GM21423 (cell line): ENCODE data around the gene RFT1.
"Not testable (repeated sequence)": the region's sequence is repeated elsewhere in the genome, so short reads cannot be mapped to it uniquely, and the experiment has no call there.

Source experiments
- ATAC-seq: cut with Tn5 transposase; IDR thresholded peaks from one replicate; pipeline ENCODE4 v1.9.1; 2021; ENCODE audit warnings: mild to moderate bottlenecking, moderate library complexity; ENCODE audit not compliant: unreplicated experiment

Gene RFT1

GRCh38 chr3:53072653-53073552, 57.3 kb downstream of the RFT1 start:
- peak; percentile 82 for ATAC-seq

GRCh38 chr3:53071882-53072431, 58.3 kb downstream of the RFT1 start:
- no peak for ATAC-seq

GRCh38 chr3:53069422-53070068, 60.7 kb downstream of the RFT1 start:
- ATAC-seq: no peak

GRCh38 chr3:53068176-53068575, 62.1 kb downstream of the RFT1 start:
- no peak for ATAC-seq

GRCh38 chr3:53067567-53067966, 62.7 kb downstream of the RFT1 start:
- no peak for ATAC-seq

GRCh38 chr3:53065841-53066480, 64.3 kb downstream of the RFT1 start:
- ATAC-seq: no peak

- no peak for ATAC-seq
Measured at GRCh38 chr3:53062905-53063304, 67.3 kb downstream of the RFT1 start.

- ATAC-seq: no peak
Measured at GRCh38 chr3:53056442-53056841, 73.8 kb downstream of the RFT1 start.

- not testable (repeated sequence) for ATAC-seq
Measured at GRCh38 chr3:53054233-53054632, 76.0 kb downstream of the RFT1 start.

- ATAC-seq: no peak
Measured at GRCh38 chr3:53051929-53052328, 78.3 kb downstream of the RFT1 start.

GRCh38 chr3:53049987-53050386, 80.2 kb downstream of the RFT1 start:
- no peak for ATAC-seq

- peak; percentile 35 for ATAC-seq
Measured at GRCh38 chr3:53046171-53047170, 83.8 kb downstream of the RFT1 start.

- peak; percentile 35 for ATAC-seq
Measured at GRCh38 chr3:53045518-53046170, 84.6 kb downstream of the RFT1 start, which contains the start of gene SFMBT1. Gene SFMBT1 (minus strand): TSS chr3:53046073. CDS start chr3:52969128, 76,945 bp downstream.

GRCh38 chr3:53044711-53045517, 85.3 kb downstream of the RFT1 start:
- ATAC-seq: peak; percentile 38

- ATAC-seq: no peak
Measured at GRCh38 chr3:53044371-53044710, 85.9 kb downstream of the RFT1 start.

- ATAC-seq: no peak
Measured at GRCh38 chr3:53043738-53044137, 86.5 kb downstream of the RFT1 start.

- no peak for ATAC-seq
Measured at GRCh38 chr3:53042651-53043050, 87.6 kb downstream of the RFT1 start.

- no peak for ATAC-seq
Measured at GRCh38 chr3:53040351-53040820, 89.8 kb downstream of the RFT1 start.

GRCh38 chr3:53039376-53039752, 90.9 kb downstream of the RFT1 start:
- ATAC-seq: no peak
